ENCODE data around the gene F13A1.

GRCh38 chr6:6166064-6166463, 154.4 kb downstream of the F13A1 start:
- TF ChIP-seq CTCF (tag by site-specific recombination; IDR thresholded peaks at IDR 0.05), result no peak
- TF ChIP-seq KLF1 (tag by site-specific recombination; IDR thresholded peaks at IDR 0.05), result no peak
- TF ChIP-seq ZNF311 (tag by site-specific recombination; IDR thresholded peaks at IDR 0.05; ENCODE audit: borderline replicate concordance), result no peak
- TF ChIP-seq ZNF580 (tag by site-specific recombination; IDR thresholded peaks at IDR 0.05), result no peak
- TF ChIP-seq ZNF514 (tag by site-specific recombination; IDR thresholded peaks at IDR 0.05), result no peak
- TF ChIP-seq ZNF416 (tag by site-specific recombination; IDR thresholded peaks at IDR 0.05), result no peak
- no peak for TF ChIP-seq KLF16 (tag by site-specific recombination; IDR thresholded peaks at IDR 0.05)
